ENCODE data around the gene NTF4.
A peak's percentile ranks its signal among the peaks of the same experiment; 100 is the strongest.

Gene NTF4

GRCh38 chr19:49101160-49101559 lies 36.5 kb upstream of the NTF4 start:
- Histone ChIP-seq H3K79me2 (ENCODE audit: insufficient read depth, low read length) (no peaks in the 10 kb centered on the region), H3K9ac (ENCODE audit: low read length) (no peak overlapping the region), H3K9me2 (ENCODE audit: low read depth, low read length) (no peaks in the 10 kb centered on the region), H3K27me3 (ENCODE audit: insufficient read depth, low read length) (no peaks in the 10 kb centered on the region), H3K4me1 (ENCODE audit: insufficient read depth, low read length, severe bottlenecking) (no peaks in the 10 kb centered on the region), H2AFZ (ENCODE audit: low read length) (no peak overlapping the region), H4K20me1 (ENCODE audit: insufficient read depth, low read length) (no peaks in the 10 kb centered on the region), H3K27ac (ENCODE audit: low read depth, low read length, poor library complexity, severe bottlenecking) (no peak overlapping the region), H3K9me3 (ENCODE audit: low read length) (no peaks in the 10 kb centered on the region), H3K4me3 (ENCODE audit: low read depth, low read length, poor library complexity, severe bottlenecking) (no peak overlapping the region), H3K36me3 (ENCODE audit: insufficient read depth, low read length) (peaks cover 90% of the 10 kb centered on the region), H3F3A (ENCODE audit: insufficient read depth, low read length) (peaks cover 5% of the 10 kb centered on the region), H3K4me2 (ENCODE audit: low read length) (no peak overlapping the region)
- no peak for TF ChIP-seq CTCF (IDR thresholded peaks at IDR 0.05; ENCODE audit: low read length)
- TF ChIP-seq EZH2 (IDR thresholded peaks at IDR 0.05; ENCODE audit: borderline replicate concordance, low read length): no peak

- peaks cover 94% of the 10 kb centered on the region for H3K36me3 ChIP-seq (ENCODE audit: insufficient read depth, low read length)
- H3K4me2 ChIP-seq (ENCODE audit: low read length): no peak overlapping the region
- H3K79me2 ChIP-seq (ENCODE audit: insufficient read depth, low read length): no peaks in the 10 kb centered on the region
- H3K9me2 ChIP-seq (ENCODE audit: low read depth, low read length): no peaks in the 10 kb centered on the region
- TF ChIP-seq CTCF (IDR thresholded peaks at IDR 0.05; ENCODE audit: low read length): no peak
- TF ChIP-seq EZH2 (IDR thresholded peaks at IDR 0.05; ENCODE audit: borderline replicate concordance, low read length): no peak
- H3K9me3 ChIP-seq (ENCODE audit: low read length): no peaks in the 10 kb centered on the region
- no peaks in the 10 kb centered on the region for H3K4me1 ChIP-seq (ENCODE audit: insufficient read depth, low read length, severe bottlenecking)
- H4K20me1 ChIP-seq (ENCODE audit: insufficient read depth, low read length): no peaks in the 10 kb centered on the region
- H3K9ac ChIP-seq (ENCODE audit: low read length): no peak overlapping the region
- H2AFZ ChIP-seq (ENCODE audit: low read length): no peak overlapping the region
- H3F3A ChIP-seq (ENCODE audit: insufficient read depth, low read length): peaks cover 3% of the 10 kb centered on the region
- no peak overlapping the region for H3K27ac ChIP-seq (ENCODE audit: low read depth, low read length, poor library complexity, severe bottlenecking)
- H3K4me3 ChIP-seq (ENCODE audit: low read depth, low read length, poor library complexity, severe bottlenecking): no peak overlapping the region
- no peaks in the 10 kb centered on the region for H3K27me3 ChIP-seq (ENCODE audit: insufficient read depth, low read length)
Measured at GRCh38 chr19:49098795-49099194, 34.2 kb upstream of the NTF4 start.

- H3K79me2 ChIP-seq (ENCODE audit: insufficient read depth, low read length): no peaks in the 10 kb centered on the region
- no peaks in the 10 kb centered on the region for H3K9me2 ChIP-seq (ENCODE audit: low read depth, low read length)
- H3K27me3 ChIP-seq (ENCODE audit: insufficient read depth, low read length): no peaks in the 10 kb centered on the region
- H3K36me3 ChIP-seq (ENCODE audit: insufficient read depth, low read length): peaks cover 93% of the 10 kb centered on the region
- H3K9me3 ChIP-seq (ENCODE audit: low read length): no peaks in the 10 kb centered on the region
- H3K9ac ChIP-seq (ENCODE audit: low read length): no peak overlapping the region
- no peak overlapping the region for H3K4me3 ChIP-seq (ENCODE audit: low read depth, low read length, poor library complexity, severe bottlenecking)
- no peaks in the 10 kb centered on the region for H3K4me1 ChIP-seq (ENCODE audit: insufficient read depth, low read length, severe bottlenecking)
- H3K27ac ChIP-seq (ENCODE audit: low read depth, low read length, poor library complexity, severe bottlenecking): no peak overlapping the region
- no peaks in the 10 kb centered on the region for H4K20me1 ChIP-seq (ENCODE audit: insufficient read depth, low read length)
- H3K4me2 ChIP-seq (ENCODE audit: low read length): no peak overlapping the region
- TF ChIP-seq CTCF (IDR thresholded peaks at IDR 0.05; ENCODE audit: low read length) (peak; percentile 98), EZH2 (IDR thresholded peaks at IDR 0.05; ENCODE audit: borderline replicate concordance, low read length) (no peak)
- peaks cover 3% of the 10 kb centered on the region for H3F3A ChIP-seq (ENCODE audit: insufficient read depth, low read length)
- H2AFZ ChIP-seq (ENCODE audit: low read length): no peak overlapping the region
Measured at GRCh38 chr19:49097453-49098288, 33.1 kb upstream of the NTF4 start.
